HG03039 (cell line): Measurements from ENCODE around the gene RBM33.

Source experiments
- ATAC-seq: cut with Tn5 transposase; IDR thresholded peaks from one replicate; pipeline ENCODE4 v1.9.1; 2021; ENCODE audit warnings: mild to moderate bottlenecking, moderate library complexity; ENCODE audit not compliant: unreplicated experiment

The RBM33 gene

GRCh38 chr7:155621418-155621980, 23.0 kb upstream of the RBM33 start:
- no peak for ATAC-seq

- no peak for ATAC-seq
Measured at GRCh38 chr7:155624412-155624811, 20.0 kb upstream of the RBM33 start.

- ATAC-seq, result no peak
Measured at GRCh38 chr7:155625557-155625956, 18.9 kb upstream of the RBM33 start.

- ATAC-seq, result no peak
Measured at GRCh38 chr7:155629171-155629570, 15.3 kb upstream of the RBM33 start.

- no peak for ATAC-seq
Measured at GRCh38 chr7:155631155-155631554, 13.3 kb upstream of the RBM33 start.

- ATAC-seq, result no peak
Measured at GRCh38 chr7:155635817-155636216, 8.6 kb upstream of the RBM33 start.

- no peak for ATAC-seq
Measured at GRCh38 chr7:155637155-155637554, 7.3 kb upstream of the RBM33 start.

GRCh38 chr7:155638366-155638765, 6.1 kb upstream of the RBM33 start:
- ATAC-seq, result no peak

- no peak for ATAC-seq
Measured at GRCh38 chr7:155639958-155640520, 4.4 kb upstream of the RBM33 start.

- no peak for ATAC-seq
Measured at GRCh38 chr7:155640629-155641028, 3.8 kb upstream of the RBM33 start.

GRCh38 chr7:155643804-155644177, 670 bp upstream of the RBM33 start:
- ATAC-seq, result peak; percentile 38

GRCh38 chr7:155644971-155645509, 579 bp downstream of the RBM33 start:
- ATAC-seq, result peak; percentile 16

GRCh38 chr7:155645662-155646061, 1.2 kb downstream of the RBM33 start:
- ATAC-seq, result no peak

GRCh38 chr7:155646669-155647068, 2.2 kb downstream of the RBM33 start:
- no peak for ATAC-seq

- ATAC-seq, result no peak
Measured at GRCh38 chr7:155647302-155647701, 2.8 kb downstream of the RBM33 start.

- ATAC-seq, result no peak
Measured at GRCh38 chr7:155647734-155648133, 3.3 kb downstream of the RBM33 start.

- no peak for ATAC-seq
Measured at GRCh38 chr7:155648752-155649339, 4.4 kb downstream of the RBM33 start.

GRCh38 chr7:155649588-155649987, 5.1 kb downstream of the RBM33 start:
- no peak for ATAC-seq

GRCh38 chr7:155652156-155653114, 8.0 kb downstream of the RBM33 start:
- ATAC-seq, result no peak

- ATAC-seq, result no peak
Measured at GRCh38 chr7:155653803-155654202, 9.3 kb downstream of the RBM33 start.

- ATAC-seq, result no peak
Measured at GRCh38 chr7:155656891-155657290, 12.4 kb downstream of the RBM33 start.
